ENCODE measurements around the gene CADPS.

The CADPS gene

GRCh38 chr3:62548528-62549205, 326.5 kb downstream of the CADPS start:
- Histone ChIP-seq H3K4me3 (replicated peaks; ENCODE audit: low read depth, low read length) (no peak overlapping the region), H3K27me3 (replicated peaks; ENCODE audit: control insufficient read depth, insufficient read depth, low read length) (no peaks in the 10 kb centered on the region), H3K36me3 (ENCODE audit: control insufficient read depth, insufficient read depth, low read length) (no peaks in the 10 kb centered on the region)
- DNase-seq (ENCODE audit: extremely low read depth, insufficient read length), result no peak
- no peak for TF ChIP-seq CTCF (IDR thresholded peaks at IDR 0.05; ENCODE audit: insufficient read depth, low read length, poor library complexity, severe bottlenecking)

GRCh38 chr3:62546266-62546665, 328.9 kb downstream of the CADPS start:
- Histone ChIP-seq H3K4me3 (replicated peaks; ENCODE audit: low read depth, low read length) (no peak overlapping the region), H3K36me3 (ENCODE audit: control insufficient read depth, insufficient read depth, low read length) (no peaks in the 10 kb centered on the region), H3K27me3 (replicated peaks; ENCODE audit: control insufficient read depth, insufficient read depth, low read length) (no peaks in the 10 kb centered on the region)
- DNase-seq (ENCODE audit: extremely low read depth, insufficient read length), result no peak
- no peak for TF ChIP-seq CTCF (IDR thresholded peaks at IDR 0.05; ENCODE audit: insufficient read depth, low read length, poor library complexity, severe bottlenecking)

GRCh38 chr3:62542185-62542584, 333.0 kb downstream of the CADPS start:
- DNase-seq (ENCODE audit: extremely low read depth, insufficient read length), result no peak
- Histone ChIP-seq H3K27me3 (replicated peaks; ENCODE audit: control insufficient read depth, insufficient read depth, low read length) (no peaks in the 10 kb centered on the region; the same call in 1 of the 2 replicates), H3K4me3 (replicated peaks; ENCODE audit: low read depth, low read length) (no peak overlapping the region), H3K36me3 (ENCODE audit: control insufficient read depth, insufficient read depth, low read length) (no peaks in the 10 kb centered on the region)
- no peak for TF ChIP-seq CTCF (IDR thresholded peaks at IDR 0.05; ENCODE audit: insufficient read depth, low read length, poor library complexity, severe bottlenecking)

GRCh38 chr3:62539762-62540161, 335.5 kb downstream of the CADPS start:
- TF ChIP-seq CTCF (IDR thresholded peaks at IDR 0.05; ENCODE audit: insufficient read depth, low read length, poor library complexity, severe bottlenecking), result no peak
- no peak for DNase-seq (ENCODE audit: extremely low read depth, insufficient read length)
- no peak overlapping the region for H3K4me3 ChIP-seq (replicated peaks; ENCODE audit: low read depth, low read length)
- no peaks in the 10 kb centered on the region for H3K36me3 ChIP-seq (ENCODE audit: control insufficient read depth, insufficient read depth, low read length)
- H3K27me3 ChIP-seq (replicated peaks; ENCODE audit: control insufficient read depth, insufficient read depth, low read length), result no peaks in the 10 kb centered on the region; the same call in 1 of the 2 replicates

GRCh38 chr3:62538691-62539356, 336.4 kb downstream of the CADPS start:
- TF ChIP-seq CTCF (IDR thresholded peaks at IDR 0.05; ENCODE audit: insufficient read depth, low read length, poor library complexity, severe bottlenecking), result no peak
- H3K27me3 ChIP-seq (replicated peaks; ENCODE audit: control insufficient read depth, insufficient read depth, low read length), result no peaks in the 10 kb centered on the region; the same call in 1 of the 2 replicates
- no peaks in the 10 kb centered on the region for H3K36me3 ChIP-seq (ENCODE audit: control insufficient read depth, insufficient read depth, low read length)
- no peak overlapping the region for H3K4me3 ChIP-seq (replicated peaks; ENCODE audit: low read depth, low read length)
- no peak for DNase-seq (ENCODE audit: extremely low read depth, insufficient read length)

Data from GM06990 (cell line).